HEK293T (cell line): ENCODE data around the gene TBCEL.

ENCODE experiments used
- ARNT ChIP-seq: fragments of 450-650 bp; IDR thresholded peaks from 2 replicates; pipeline ENCODE4 v1.6.1; 2017; ENCODE audit warnings: mild to moderate bottlenecking
- BHLHE40 ChIP-seq: fragments of 450-650 bp; IDR thresholded peaks from 2 replicates; pipeline ENCODE4 v1.6.1; 2016; ENCODE audit warnings: mild to moderate bottlenecking, moderate library complexity, borderline replicate concordance
- FOXM1 ChIP-seq: fragments of 450-650 bp; IDR thresholded peaks from 2 replicates; pipeline ENCODE4 v1.6.1; 2017; ENCODE audit warnings: mild to moderate bottlenecking, borderline replicate concordance
- NFRKB ChIP-seq: fragments of 450-650 bp; IDR thresholded peaks from 2 replicates; pipeline ENCODE4 v1.6.1; 2016; ENCODE audit warnings: mild to moderate bottlenecking, moderate library complexity
- SP1 ChIP-seq: fragments of 450-650 bp; IDR thresholded peaks from 2 replicates; pipeline ENCODE4 v1.6.1; 2017

DNA sequence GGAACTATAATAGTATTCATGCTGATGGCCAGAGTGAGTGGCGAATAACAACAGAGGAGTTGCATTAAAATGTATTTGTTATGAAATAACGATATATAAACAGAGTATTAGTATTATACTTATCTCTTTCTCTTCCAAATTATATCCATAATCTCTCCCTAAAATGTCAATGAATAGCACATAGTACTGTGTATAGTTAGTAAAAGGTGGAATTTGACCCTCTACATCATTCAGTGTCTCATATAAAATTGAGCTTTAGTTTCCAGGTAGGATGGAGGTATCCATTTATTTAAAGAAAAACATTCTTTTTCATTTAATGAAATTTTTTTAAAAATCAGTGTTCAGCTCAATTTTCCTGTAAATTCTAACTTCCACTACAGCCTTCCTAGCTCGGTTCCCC lies 42.7 kb downstream of the TBCEL start:
- no peak for TF ChIP-seq FOXM1
- TF ChIP-seq SP1: no peak
- no peak for TF ChIP-seq BHLHE40
- no peak for TF ChIP-seq ARNT
- TF ChIP-seq NFRKB: no peak
